GM12878 (cell line): ENCODE data around the gene MIA3. TPM values are rescaled to one million over a fixed set of nuclear protein-coding genes. Genes with fewer than 3 reads are reported as not detected.

Experiments used
- ATAC-seq: fragments of 200-7000 bp; cut with Tn5 transposase; 3 replicates; pipeline ENCODE4 v1.9.1; 2020; ENCODE audit warnings: mild to moderate bottlenecking, moderate library complexity
- BruUV-seq: library from RNA; stranded (reverse); fragments of 400-500 nt; replicated peaks from 2 replicates; lab custom pipeline; 2021; lab: Mats Ljungman, UMichigan
- CTCF ChIA-PET: fragments of 300-600 bp; sonication (Branson Sonifier 250); formaldehyde crosslinking; extraction: SDS; loops from one replicate; lab custom pipeline; 2021; ENCODE audit warnings: inconsistent platforms; lab: Yijun Ruan, JAX
- POLR2A ChIA-PET: fragments of 350-600 bp; formaldehyde crosslinking; extraction: SDS; loops from one replicate; lab custom pipeline; 2021; ENCODE audit warnings: inconsistent platforms; lab: Charles Lee
- RAD21 ChIA-PET: fragments of 300-600 bp; sonication (Branson Sonifier 250); formaldehyde crosslinking; loops from one replicate; lab custom pipeline; 2023; ENCODE audit warnings: antibody characterized with exemption; ENCODE audit not compliant: unreplicated experiment; lab: Charles Lee
- SMC1A ChIA-PET: fragments of 300-600 bp; sonication (Branson Sonifier 250); formaldehyde crosslinking; loops from one replicate; lab custom pipeline; 2023; ENCODE audit not compliant: unreplicated experiment, uncharacterized antibody; lab: Charles Lee
- DNase-seq: peaks from one replicate; pipeline ENCODE4 v3.0.0-alpha.2; 2011; ENCODE audit warnings: low read depth, low spot score
- FAIRE-seq: peaks from 3 replicates; lab custom pipeline; 2011; peaks lifted over from hg19 to GRCh38; lab: Jason Lieb, UNC
- H2AFZ ChIP-seq: 2 replicates; pipeline ENCODE4 v1.6.0; 2011; ENCODE audit warnings: low read depth, low read length, control low read depth; ENCODE audit not compliant: control insufficient read depth
- H3K27ac ChIP-seq: 2 replicates; pipeline ENCODE4 v1.5.1; 2011; ENCODE audit warnings: control low read depth; ENCODE audit not compliant: control insufficient read depth, insufficient read depth
- H3K27me3 ChIP-seq, 2 experiments: replicated peaks in 1 of 2; 2 replicates each; pipeline versions ENCODE4 v1.6.0 to v1.6.1; 2011; ENCODE audit warnings: low read length in 1 of 2; ENCODE audit not compliant: control insufficient read depth in 2 of 2, insufficient read depth in 2 of 2
- H3K36me3 ChIP-seq, 2 experiments: 2 replicates each; pipeline ENCODE4 v1.5.1; 2011; ENCODE audit warnings: low read length in 1 of 2; ENCODE audit not compliant: control insufficient read depth in 2 of 2, insufficient read depth in 2 of 2
- H3K4me1 ChIP-seq: 2 replicates; pipeline ENCODE4 v1.6.1; 2011; ENCODE audit warnings: mild to moderate bottlenecking, low read length, moderate library complexity, mixed read lengths; ENCODE audit not compliant: control insufficient read depth, insufficient read depth
- H3K4me2 ChIP-seq: 2 replicates; pipeline ENCODE4 v1.6.0; 2011; ENCODE audit warnings: control low read depth; ENCODE audit not compliant: control insufficient read depth, insufficient read depth
- H3K4me3 ChIP-seq: fragments of 200-600 bp; sonication (generic); 2 replicates; pipeline ENCODE4 v1.5.1; 2016
- H3K79me2 ChIP-seq: 2 replicates; pipeline ENCODE4 v1.6.0; 2011; ENCODE audit warnings: low read length; ENCODE audit not compliant: control insufficient read depth, insufficient read depth
- H3K9ac ChIP-seq: 2 replicates; pipeline ENCODE4 v1.8.0; 2011; ENCODE audit warnings: low read length, control low read depth, mixed read lengths; ENCODE audit not compliant: control insufficient read depth, insufficient read depth
- H3K9me3 ChIP-seq: replicated peaks from 3 replicates; pipeline ENCODE4 v1.5.1; 2011; ENCODE audit warnings: mild to moderate bottlenecking, low read length; ENCODE audit not compliant: control insufficient read depth, insufficient read depth
- H4K20me1 ChIP-seq: 2 replicates; pipeline ENCODE4 v1.6.0; 2011; ENCODE audit not compliant: control insufficient read depth, insufficient read depth
- BCL3 ChIP-seq: IDR thresholded peaks from 2 replicates; pipeline ENCODE4 v1.6.1; 2011; ENCODE audit warnings: borderline replicate concordance, low read depth, mild to moderate bottlenecking, moderate library complexity, low read length; ENCODE audit not compliant: insufficient read depth, poor library complexity, severe bottlenecking
- CBX3 ChIP-seq: fragments of 200-600 bp; sonication (generic); IDR thresholded peaks from 2 replicates; pipeline ENCODE4 v1.6.1; 2016; ENCODE audit warnings: low read depth, borderline replicate concordance
- CREB1 ChIP-seq: IDR thresholded peaks from 2 replicates; pipeline ENCODE4 v1.6.1; 2012; ENCODE audit warnings: low read depth, mild to moderate bottlenecking, inconsistent platforms
- CTCF ChIP-seq, 3 experiments: IDR thresholded peaks in 2 of 3; conservative IDR thresholded peaks in 1 of 3; 2 replicates each; pipeline ENCODE4 v1.5.1; 2011; ENCODE audit warnings: low read depth in 3 of 3, low read length in 3 of 3, mild to moderate bottlenecking in 3 of 3, control low read depth in 2 of 3, moderate library complexity in 2 of 3, inconsistent platforms in 1 of 3, mixed read lengths in 1 of 3; ENCODE audit not compliant: control insufficient read depth in 2 of 3, insufficient read depth in 1 of 3; ENCODE audit errors: extremely low read depth in 1 of 3
- ESRRA ChIP-seq: IDR thresholded peaks from 2 replicates; pipeline ENCODE4 v1.6.1; 2012; ENCODE audit warnings: mild to moderate bottlenecking, low read length, improper control_type of control experiment
- FOXK2 ChIP-seq: fragments of 450-650 bp; IDR thresholded peaks from 2 replicates; pipeline ENCODE4 v1.6.1; 2017; ENCODE audit warnings: mild to moderate bottlenecking, moderate library complexity
- HCFC1 ChIP-seq: fragments of 150-350 bp; IDR thresholded peaks from 2 replicates; pipeline ENCODE4 v1.6.1; 2014; ENCODE audit warnings: low read length
- NRF1 ChIP-seq: conservative IDR thresholded peaks from 2 replicates; pipeline ENCODE4 v1.6.1; 2011; ENCODE audit warnings: mild to moderate bottlenecking, low read depth, low read length, improper control_type of control experiment
- PAX5 ChIP-seq: IDR thresholded peaks from 2 replicates; pipeline ENCODE4 v1.6.1; 2011; ENCODE audit warnings: low read depth, low read length, borderline replicate concordance
- RAD51 ChIP-seq: fragments of 450-650 bp; IDR thresholded peaks from 2 replicates; pipeline ENCODE4 v1.6.1; 2016; ENCODE audit warnings: moderate library complexity, mild to moderate bottlenecking, inconsistent platforms
- RELA ChIP-seq: fragments of 450-650 bp; IDR thresholded peaks from 2 replicates; pipeline ENCODE4 v1.8.0; 2014; ENCODE audit warnings: borderline replicate concordance; ENCODE audit not compliant: partially characterized antibody
- SKIL ChIP-seq: fragments of 450-650 bp; IDR thresholded peaks from 2 replicates; pipeline ENCODE4 v1.6.1; 2017; ENCODE audit warnings: mild to moderate bottlenecking, low read depth, inconsistent platforms; ENCODE audit not compliant: poor library complexity, severe bottlenecking
- SMARCA5 ChIP-seq: fragments of 450-650 bp; IDR thresholded peaks from 2 replicates; pipeline ENCODE4 v1.6.1; 2017; ENCODE audit warnings: mild to moderate bottlenecking
- SUPT20H ChIP-seq: IDR thresholded peaks from 2 replicates; pipeline ENCODE4 v1.6.1; 2011; ENCODE audit warnings: low read depth, mild to moderate bottlenecking, low read length, moderate library complexity, borderline replicate concordance; ENCODE audit not compliant: control insufficient read depth
- SUZ12 ChIP-seq: fragments of 200-600 bp; sonication (generic); IDR thresholded peaks from one replicate; pipeline ENCODE4 v1.6.1; 2018; ENCODE audit warnings: antibody characterized with exemption, mild to moderate bottlenecking; ENCODE audit not compliant: unreplicated experiment
- ZZZ3 ChIP-seq: IDR thresholded peaks from 2 replicates; pipeline ENCODE4 v1.6.1; 2011; ENCODE audit warnings: low read depth; ENCODE audit not compliant: control insufficient read depth, insufficient read length
- WGBS: methylation state at CpG from one replicate; pipeline ENCODE4 v1.1.6; 2016; ENCODE audit warnings: low lambda C conversion rate; ENCODE audit not compliant: insufficient replicate concordance, insufficient coverage; ENCODE audit errors: missing lambda C conversion rate; 5-methylcytosine and 5-hydroxymethylcytosine counted together
- in situ Hi-C: fragments of 300-500 bp; cut with MboI; formaldehyde crosslinking; loops from 9 replicates; pipeline ENCODE4 v1.14.3; 2018; ENCODE audit warnings: mixed read lengths
- intact Hi-C: fragments of 100-400 bp; cut with micrococcal nuclease; formaldehyde crosslinking; loops from one replicate; pipeline ENCODE4 v1.14.2; 2022; ENCODE audit not compliant: unreplicated experiment
- polyA plus RNA-seq, 11 experiments: library from polyadenylated mRNA; depleted of rRNA in 4 of 11; unstranded in 6 of 11; stranded (reverse) in 5 of 11; fragments of >200 nt; fragmentation: Nextera tagmentation in 4 of 11; fragmentation: Illumina TruSeq in 1 of 11; extraction: Ambion mirVana in 4 of 11; extraction: Trizol in 1 of 11; gene quantifications; 1 replicate in 1 of 11; 2 replicates in 10 of 11; pipeline versions ENCODE4 v1.2.1 to v1.2.3, GENCODE V29; 2011 to 2016; ENCODE audit warnings: inconsistent platforms in 2 of 11, missing spikeins in 2 of 11, low read depth in 1 of 11
- total RNA-seq, 4 experiments: library from RNA; depleted of rRNA in 3 of 4; stranded (reverse); fragments of >200 nt in 3 of 4; fragmentation: Illumina TruSeq in 1 of 4; extraction: Trizol in 1 of 4; gene quantifications; 2 replicates each; pipeline versions ENCODE4 v1.2.1 to v1.2.3, GENCODE V29; 2013 to 2021

MIA3 gene
- total and polyA plus RNA-seq, 10 of the 15 experiments (the other 5 are each of a cell fraction or from before 2014, with no cell fraction given), result 12.9 to 50.8 (median 30.3) TPM

DNA sequence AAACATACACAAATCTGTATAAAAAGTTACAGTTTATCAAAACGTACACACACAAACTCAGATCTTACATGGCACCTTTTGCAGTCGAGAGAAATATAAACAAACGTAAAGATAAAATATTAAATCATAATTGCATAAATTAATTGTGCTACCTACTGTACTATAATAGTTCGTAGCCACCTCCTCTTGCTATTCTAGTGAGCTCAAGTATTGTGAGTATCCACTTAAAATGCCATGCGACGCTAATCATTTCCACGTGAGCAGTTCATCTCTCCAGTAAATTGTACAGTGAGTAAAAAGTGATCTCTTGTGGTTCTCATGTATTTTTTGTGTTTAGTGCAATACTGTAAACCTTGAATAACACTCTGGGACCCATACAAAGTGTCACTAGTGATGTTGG lies 6.3 kb downstream of the MIA3 start:
- H3K36me3 ChIP-seq, result peaks cover 0 to 8% of the 10 kb centered on the region in 2 experiments; a peak in 3 of 4 replicates
- TF ChIP-seq RAD51, result no peak
- no peak for TF ChIP-seq FOXK2
- no peak for TF ChIP-seq ESRRA
- TF ChIP-seq ZZZ3, result no peak
- TF ChIP-seq CREB1, result no peak
- TF ChIP-seq CBX3, result no peak
- no peak for TF ChIP-seq BCL3
- TF ChIP-seq SUPT20H, result no peak
- TF ChIP-seq SMARCA5, result no peak
- TF ChIP-seq HCFC1, result no peak
- no peak for TF ChIP-seq SUZ12
- TF ChIP-seq CTCF (IDR thresholded peaks at IDR 0.05 in 2 of 3, conservative IDR thresholded peaks at IDR 0.05 in 1 of 3; ENCODE audit: control insufficient read depth in 2 of 3, extremely low read depth in 1 of 3, insufficient read depth in 1 of 3, low read depth in 3 of 3, low read length in 3 of 3), result no peak
- TF ChIP-seq NRF1, result no peak
- no peak for TF ChIP-seq PAX5
- no peak for TF ChIP-seq SKIL
- no peak for TF ChIP-seq RELA

More for the DNA sequence above, 6.3 kb downstream of the MIA3 start:
- ATAC-seq, result no peak
- no TSS peak for BruUV-seq
- H3K4me2 ChIP-seq, result no peak overlapping the region
- H3K4me1 ChIP-seq, result peaks cover 3% of the 10 kb centered on the region; the same call in 1 of the 2 replicates
- no peak for FAIRE-seq
- POLR2A ChIA-PET, result no interaction called here
- no peaks in the 10 kb centered on the region for H3K79me2 ChIP-seq
- intact Hi-C loops, result no loop called here
- H3K9ac ChIP-seq, result no peak overlapping the region
- H4K20me1 ChIP-seq, result no peaks in the 10 kb centered on the region
- no peak overlapping the region for H3K27ac ChIP-seq
- DNase-seq, result no peak
- H3K4me3 ChIP-seq, result no peak overlapping the region
- H2AFZ ChIP-seq, result no peak overlapping the region
- no peaks in the 10 kb centered on the region for H3K27me3 ChIP-seq
- CTCF ChIA-PET, result interaction anchor here (4.0 kb wide), 1 partner anchor 10 kb away, joined by 20 read pairs; no protein-coding TSS in a partner anchor
- 89% methylated on average over 7 of the region's 7 CpGs for WGBS
- RAD21 ChIA-PET, result interaction anchor here (1.3 kb wide), 1 partner anchor 10 kb away, joined by 5 read pairs; no protein-coding TSS in a partner anchor
- no peaks in the 10 kb centered on the region for H3K9me3 ChIP-seq
- SMC1A ChIA-PET, result interaction anchor here (1.8 kb wide), 1 partner anchor 10 kb away, joined by 7 read pairs; no protein-coding TSS in a partner anchor
- in situ Hi-C loops, result no loop called here
